HG02763 (cell line): ENCODE measurements around the gene RACGAP1.

ENCODE experiments used
- ATAC-seq: cut with Tn5 transposase; IDR thresholded peaks from one replicate; pipeline ENCODE4 v1.9.1; 2021; ENCODE audit warnings: mild to moderate bottlenecking, moderate library complexity; ENCODE audit not compliant: unreplicated experiment

The RACGAP1 gene

DNA sequence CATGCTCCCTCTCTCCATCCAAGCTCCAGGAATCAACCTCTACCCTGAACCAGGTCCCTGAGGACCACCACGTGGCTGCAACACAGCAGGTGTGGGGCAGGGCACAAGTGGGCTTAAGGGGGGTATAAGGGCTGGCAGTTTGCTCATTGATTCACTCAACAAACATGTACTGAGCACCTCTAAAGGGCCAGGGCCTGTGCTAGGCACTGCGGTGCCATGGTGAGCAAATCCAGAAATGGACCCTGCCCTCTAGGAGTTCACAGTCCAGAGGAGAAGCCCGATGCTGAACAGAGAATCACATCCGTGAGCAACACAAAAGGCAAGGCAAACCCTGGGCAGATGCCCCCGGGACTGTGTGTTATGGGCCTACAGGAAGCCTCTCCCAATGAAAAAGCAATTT is 81.2 kb downstream of the RACGAP1 start:
- ATAC-seq = no peak

DNA sequence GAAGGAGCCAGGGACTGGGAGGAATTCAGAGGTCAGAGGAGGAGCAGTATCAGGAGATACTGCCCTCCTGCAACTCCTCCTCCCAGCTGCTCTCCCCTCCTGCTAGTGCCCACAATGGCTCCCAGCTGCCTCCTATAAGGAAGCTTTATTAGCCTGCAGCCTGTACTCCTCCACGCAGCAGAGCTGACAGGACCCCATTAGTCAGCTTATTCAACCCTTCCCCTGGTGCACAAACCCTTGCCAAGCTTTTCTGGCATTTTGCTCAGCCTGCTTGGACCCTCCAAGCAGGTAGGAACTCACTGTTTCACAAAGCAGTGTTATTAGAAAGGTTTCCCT is 81.7 kb downstream of the RACGAP1 start:
- no peak for ATAC-seq

DNA sequence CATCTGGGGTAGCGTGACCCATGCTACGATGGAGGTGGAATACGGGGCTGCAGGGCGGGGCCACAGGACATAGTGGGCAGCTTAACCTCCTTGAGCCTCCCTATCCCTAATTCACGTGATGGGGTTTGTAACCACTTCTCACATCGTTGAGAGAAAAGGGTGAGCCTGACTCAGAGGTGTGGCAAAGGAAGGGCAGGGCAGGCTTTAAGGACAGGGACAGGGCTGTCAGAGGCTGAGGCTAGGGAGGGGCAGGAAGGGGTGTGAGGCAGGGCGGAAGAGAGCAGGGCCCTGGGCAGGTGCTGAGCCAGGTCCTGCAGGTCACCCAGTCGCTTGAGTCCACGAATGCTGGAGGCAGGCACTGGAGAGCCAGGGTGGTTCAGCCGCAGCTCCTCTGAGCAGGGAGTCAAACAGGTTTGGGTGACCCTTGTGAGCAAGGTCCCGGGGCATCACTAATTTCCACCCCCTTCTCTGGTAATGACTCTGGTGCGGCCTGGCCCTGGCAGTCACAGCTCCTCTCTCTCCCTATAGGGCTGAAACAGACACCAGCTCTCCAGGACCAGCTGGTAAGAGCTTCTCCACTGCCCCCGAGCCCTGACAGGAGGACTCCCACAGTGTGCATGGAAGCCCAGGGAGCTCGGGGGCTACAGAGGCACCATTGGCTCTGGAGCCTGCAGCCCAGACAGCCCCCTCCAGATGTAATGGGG is 82.2 kb downstream of the RACGAP1 start:
- no peak for ATAC-seq

DNA sequence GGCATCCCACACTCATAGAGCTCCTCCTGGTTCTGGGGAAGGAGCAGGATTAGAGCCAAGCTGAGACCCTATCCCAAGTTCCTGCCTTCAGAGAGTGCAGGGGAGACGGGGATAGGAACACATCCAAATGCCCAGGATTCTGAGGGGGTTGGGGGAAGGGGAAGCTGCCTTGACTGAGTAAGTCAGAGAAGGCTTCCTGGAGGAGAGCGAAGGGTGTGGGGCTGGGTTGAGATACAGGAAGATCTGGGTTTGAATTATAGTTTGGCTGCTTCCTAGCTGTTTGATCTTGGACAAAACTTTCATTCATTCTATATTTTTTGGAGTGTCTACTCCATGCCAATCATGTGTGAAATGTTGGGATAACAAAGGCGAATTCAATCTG is 82.8 kb downstream of the RACGAP1 start:
- no peak for ATAC-seq

DNA sequence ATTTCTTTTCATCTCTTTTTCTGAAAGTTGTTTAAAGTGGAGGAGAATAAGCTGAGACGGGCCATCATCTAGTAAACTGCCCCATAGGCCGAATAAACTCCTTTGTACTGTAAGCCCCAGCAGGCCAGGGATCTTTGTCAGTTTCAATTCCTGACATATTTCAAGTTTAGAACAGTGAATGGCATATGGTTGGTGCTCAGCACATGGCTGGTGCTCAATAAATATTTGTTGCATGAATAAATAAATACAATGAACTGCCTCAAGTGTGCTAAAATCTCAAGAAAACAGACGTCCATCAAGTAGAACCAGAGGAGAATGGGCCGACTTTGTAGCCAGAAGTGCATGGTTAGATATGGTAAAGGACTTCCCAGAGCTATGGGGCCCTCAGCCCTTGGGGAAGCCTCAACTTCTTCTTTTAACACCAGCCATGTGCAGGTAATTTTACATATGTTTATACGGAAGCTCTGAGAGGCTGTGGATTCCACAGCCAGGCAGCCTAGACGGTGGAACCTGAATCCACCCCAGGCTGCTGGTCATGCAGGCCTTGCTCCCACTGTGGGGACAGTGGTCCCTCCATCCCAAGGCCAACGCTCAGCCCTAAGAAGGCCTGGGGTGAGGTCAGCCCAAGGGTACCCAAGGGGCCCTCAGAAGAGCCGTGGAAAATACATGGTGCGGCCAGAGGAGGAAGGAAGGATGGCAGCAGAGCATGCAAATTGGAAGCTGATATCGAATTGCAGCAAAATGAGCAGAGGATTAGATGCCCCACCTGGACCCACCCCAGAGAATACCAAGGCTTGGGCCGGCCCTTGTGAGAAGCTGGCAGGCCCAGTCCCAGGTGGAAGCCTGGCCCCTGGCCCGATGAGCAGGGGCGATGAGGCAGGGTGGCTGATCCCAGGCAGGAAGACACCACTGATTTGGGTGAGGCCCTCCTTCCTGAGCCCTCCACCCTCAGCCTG is 83.5 kb downstream of the RACGAP1 start:
- ATAC-seq = no peak

DNA sequence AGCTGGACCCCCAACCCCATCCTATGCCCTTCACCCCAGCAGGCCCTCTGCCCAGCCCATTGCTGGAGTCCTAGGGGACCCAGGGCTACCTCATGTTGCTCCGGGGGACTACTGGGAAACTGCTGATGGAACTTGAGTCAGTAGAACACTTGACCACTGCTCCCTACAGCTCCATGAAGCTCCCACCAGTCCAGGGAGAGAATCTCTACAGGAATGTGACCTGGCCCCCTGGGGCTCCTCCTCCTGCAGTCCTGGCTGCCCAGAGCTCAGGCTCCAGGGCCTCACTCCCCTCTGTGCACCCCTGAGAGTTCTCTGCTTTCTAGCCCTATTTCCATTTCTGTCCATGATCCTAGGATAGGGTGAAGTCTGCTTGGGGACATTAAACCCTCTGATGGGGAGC is 85.6 kb downstream of the RACGAP1 start:
- no peak for ATAC-seq

DNA sequence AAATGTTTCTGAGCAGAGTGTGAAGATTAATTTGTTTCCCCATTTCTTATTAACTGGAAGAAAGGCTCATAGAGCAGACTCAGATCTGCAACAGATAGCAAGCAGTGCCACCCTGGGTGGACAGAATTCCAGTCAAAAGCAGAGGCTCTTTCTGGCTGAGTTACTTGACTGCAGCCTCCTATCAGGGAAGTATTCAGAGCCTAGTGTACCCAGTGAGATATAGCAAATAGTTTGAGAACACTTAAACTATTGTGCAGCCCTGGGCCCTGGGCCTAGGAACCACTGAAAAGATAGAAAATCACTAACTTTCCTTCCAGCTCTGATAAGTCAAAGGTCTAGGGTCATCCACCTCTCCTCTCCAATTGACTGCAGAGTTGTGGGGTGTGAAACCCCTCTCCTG is 86.0 kb downstream of the RACGAP1 start:
- no peak for ATAC-seq
